GM10248 (cell line): ENCODE results near the gene UBN2.

Experiments
- CTCF ChIA-PET: fragments of 300-600 bp; sonication (Branson Sonifier 250); formaldehyde crosslinking; extraction: SDS; loops from one replicate; lab custom pipeline; 2021; ENCODE audit warnings: antibody characterized with exemption; lab: Yijun Ruan, JAX
- POLR2A ChIA-PET: fragments of 350-650 bp; sonication (Branson Sonifier 250); formaldehyde crosslinking; extraction: SDS; loops from one replicate; lab custom pipeline; 2020; ENCODE audit warnings: antibody characterized with exemption; lab: Yijun Ruan, JAX
- DNase-seq: peaks from one replicate; pipeline ENCODE4 v3.0.0; 2012; ENCODE audit errors: extremely low spot score
- CTCF ChIP-seq: IDR thresholded peaks from 2 replicates; pipeline ENCODE4 v1.5.1; 2012; ENCODE audit warnings: mild to moderate bottlenecking, low read depth; ENCODE audit errors: extremely low read depth, missing control alignments, control extremely low read depth

UBN2 gene

GRCh38 chr7:139340037-139340807 lies 109.2 kb downstream of the UBN2 start:
- CTCF ChIA-PET = interaction anchor here (0.6 to 2.5 kb wide), 11 partner anchors 9 to 246 kb away, joined by 3 to 10 read pairs (median 3); no protein-coding TSS in a partner anchor
- peak; percentile 68 for TF ChIP-seq CTCF
- DNase-seq = peak; percentile 93
- POLR2A ChIA-PET = interaction anchor here (0.5 to 2.3 kb wide), 4 partner anchors 19 to 878 kb away, joined by 3 to 8 read pairs (median 5); partner anchors contain the start of gene LUC7L2

- no peak for DNase-seq
- CTCF ChIA-PET = interaction anchor here (0.8 to 2.5 kb wide), 7 partner anchors 12 to 247 kb away, joined by 3 to 10 read pairs (median 4); no protein-coding TSS in a partner anchor
- POLR2A ChIA-PET = interaction anchor here (0.6 to 2.3 kb wide), 2 partner anchors 19 to 105 kb away, joined by 3 to 8 read pairs; partner anchors contain the start of gene LUC7L2
Observed at GRCh38 chr7:139340808-139341057, 109.7 kb downstream of the UBN2 start.

GRCh38 chr7:139341058-139341775 lies 110.2 kb downstream of the UBN2 start, which contains the start of gene FMC1:
Gene FMC1, plus strand, starts transcription at chr7:139341337. Its CDS starts 48 bp downstream, at chr7:139341385.
- DNase-seq = peak; percentile 83
- peak; percentile 52 for TF ChIP-seq CTCF
- ChIA-PET CTCF (interaction anchor here (1.6 kb wide), 1 partner anchor 13 kb away, joined by 8 read pairs; no protein-coding TSS in a partner anchor), POLR2A (interaction anchor here (0.6 kb wide), 1 partner anchor 106 kb away, joined by 3 read pairs; no protein-coding TSS in a partner anchor)

More at GRCh38 chr7:139340808-139341057, 109.7 kb downstream of the UBN2 start:
- TF ChIP-seq CTCF = no peak

GRCh38 chr7:139341776-139342226 lies 110.8 kb downstream of the UBN2 start:
- no peak for TF ChIP-seq CTCF
- DNase-seq = no peak
- ChIA-PET POLR2A (no interaction called here), CTCF (no interaction called here)

- no peak for TF ChIP-seq CTCF
- ChIA-PET CTCF (interaction anchor here (3.0 kb wide), 1 partner anchor 10 kb away, joined by 14 read pairs; no protein-coding TSS in a partner anchor), POLR2A (no interaction called here)
Observed at GRCh38 chr7:139345042-139345441, 114.0 kb downstream of the UBN2 start.

GRCh38 chr7:139351027-139351426 lies 120.0 kb downstream of the UBN2 start:
- POLR2A ChIA-PET = no interaction called here
- no peak for TF ChIP-seq CTCF
- DNase-seq = no peak
- CTCF ChIA-PET = interaction anchor here (0.8 kb wide), 1 partner anchor 19 kb away, joined by 3 read pairs; no protein-coding TSS in a partner anchor

More at GRCh38 chr7:139345042-139345441, 114.0 kb downstream of the UBN2 start:
- DNase-seq = no peak
